Caco-2 (cell line): ENCODE measurements around the gene GPR161. TPM values are rescaled to one million over a fixed set of nuclear protein-coding genes. Genes with fewer than 3 reads are reported as not detected.

Experiments used
- BruUV-seq: library from RNA; stranded (reverse); fragments of 400-500 nt; replicated peaks from 2 replicates; lab custom pipeline; 2021; lab: Mats Ljungman, UMichigan
- CTCF ChIA-PET: fragments of 300-600 bp; sonication (Branson Sonifier 250); formaldehyde crosslinking; loops from one replicate; lab custom pipeline; 2022; ENCODE audit warnings: antibody characterized with exemption; lab: Charles Lee
- POLR2A ChIA-PET: fragments of 300-600 bp; sonication (Branson Sonifier 250); formaldehyde crosslinking; loops from one replicate; lab custom pipeline; 2022; ENCODE audit warnings: antibody characterized with exemption; lab: Charles Lee
- DNase-seq, 2 experiments: peaks; one replicate each; pipeline versions ENCODE4 v3.0.0 to v3.0.0-alpha.2; 2020 to 2022
- H3K27me3 ChIP-seq: replicated peaks from 2 replicates; pipeline ENCODE4 v1.6.0; 2011; ENCODE audit warnings: low read length; ENCODE audit not compliant: control insufficient read depth, insufficient read depth
- H3K36me3 ChIP-seq: 2 replicates; pipeline ENCODE4 v1.5.1; 2011; ENCODE audit warnings: low read length; ENCODE audit not compliant: control insufficient read depth, insufficient read depth
- H3K4me1 ChIP-seq: fragments of 250-450 bp; sonication (Bioruptor Pico); 2 replicates; pipeline ENCODE4 v1.5.1; 2020; ENCODE audit warnings: mild to moderate bottlenecking
- H3K4me3 ChIP-seq: 2 replicates; pipeline ENCODE4 v1.5.1; 2011; ENCODE audit warnings: low read depth, mild to moderate bottlenecking, control low read depth, low read length
- H3K9me3 ChIP-seq: fragments of 250-450 bp; sonication (Bioruptor Pico); 2 replicates; pipeline ENCODE4 v1.5.1; 2020; ENCODE audit warnings: mild to moderate bottlenecking, moderate library complexity
- H3K27ac Mint-ChIP-seq: one replicate; pipeline ENCODE4 v1.8.0; 2022; ENCODE audit warnings: mixed read lengths; ENCODE audit not compliant: unreplicated experiment
- H3K27me3 Mint-ChIP-seq: one replicate; pipeline ENCODE4 v1.8.0; 2022; ENCODE audit warnings: mixed read lengths; ENCODE audit not compliant: insufficient read depth, unreplicated experiment
- H3K36me3 Mint-ChIP-seq: one replicate; pipeline ENCODE4 v1.8.0; 2022; ENCODE audit warnings: mild to moderate bottlenecking, mixed read lengths; ENCODE audit not compliant: insufficient read depth, unreplicated experiment
- H3K4me1 Mint-ChIP-seq: one replicate; pipeline ENCODE4 v1.8.0; 2022; ENCODE audit warnings: low read depth, mixed read lengths; ENCODE audit not compliant: unreplicated experiment
- H3K4me3 Mint-ChIP-seq: one replicate; pipeline ENCODE4 v1.8.0; 2022; ENCODE audit warnings: mild to moderate bottlenecking, moderate library complexity, mixed read lengths; ENCODE audit not compliant: unreplicated experiment
- H3K9me3 Mint-ChIP-seq: one replicate; pipeline ENCODE4 v1.8.0; 2022; ENCODE audit warnings: mixed read lengths; ENCODE audit not compliant: unreplicated experiment
- CTCF ChIP-seq, 2 experiments: fragments of 200-600 bp in 1 of 2; IDR thresholded peaks; 1 replicate in 1 of 2; 2 replicates in 1 of 2; pipeline versions ENCODE4 v1.5.1 to v1.8.0; 2011 to 2022; ENCODE audit warnings: antibody characterized with exemption in 1 of 2, control low read depth in 1 of 2, inconsistent platforms in 1 of 2, low read depth in 1 of 2, low read length in 1 of 2, mild to moderate bottlenecking in 1 of 2, moderate library complexity in 1 of 2; ENCODE audit not compliant: insufficient read depth in 1 of 2, severe bottlenecking in 1 of 2, unreplicated experiment in 1 of 2
- intact Hi-C: fragments of 100-400 bp; cut with micrococcal nuclease; formaldehyde crosslinking; loops from one replicate; pipeline ENCODE4 v1.10.0; 2022; ENCODE audit not compliant: unreplicated experiment
- total RNA-seq: library from RNA; stranded (reverse); gene quantifications from 2 replicates; pipeline ENCODE4 v1.2.3, GENCODE V29; 2022

The GPR161 gene
- total RNA-seq, 1 experiment from 2014 or later, result 38.2 TPM

GRCh38 chr1:168045311-168045710 is 91.4 kb downstream of the GPR161 start:
- no peak overlapping the region for H3K4me3 Mint-ChIP-seq
- TF ChIP-seq CTCF (IDR thresholded peaks at IDR 0.05; ENCODE audit: insufficient read depth in 1 of 2, low read depth in 1 of 2, low read length in 1 of 2, severe bottlenecking in 1 of 2, unreplicated experiment in 1 of 2), result no peak
- no peaks in the 10 kb centered on the region for H3K27me3 ChIP-seq
- intact Hi-C loops, result no loop called here
- BruUV-seq, result no TSS peak
- peaks cover 4% of the 10 kb centered on the region for H3K36me3 ChIP-seq
- H3K36me3 Mint-ChIP-seq, result peaks cover 24% of the 10 kb centered on the region
- no peaks in the 10 kb centered on the region for H3K27me3 Mint-ChIP-seq
- no peaks in the 10 kb centered on the region for H3K9me3 ChIP-seq
- H3K9me3 Mint-ChIP-seq, result no peaks in the 10 kb centered on the region
- peaks cover under 1% of the 10 kb centered on the region for H3K4me1 Mint-ChIP-seq
- H3K27ac Mint-ChIP-seq, result no peak overlapping the region
- ChIA-PET CTCF (no interaction called here), POLR2A (no interaction called here)
- peaks cover 13% of the 10 kb centered on the region; the same call in 1 of the 2 replicates for H3K4me1 ChIP-seq
- H3K4me3 ChIP-seq, result no peak overlapping the region
- DNase-seq, result no peak

- H3K4me1 Mint-ChIP-seq, result peaks cover 6% of the 10 kb centered on the region
- peaks cover 28% of the 10 kb centered on the region for H3K36me3 Mint-ChIP-seq
- no peak overlapping the region for H3K4me3 ChIP-seq
- no peak overlapping the region for H3K27ac Mint-ChIP-seq
- TF ChIP-seq CTCF (IDR thresholded peaks at IDR 0.05; ENCODE audit: insufficient read depth in 1 of 2, low read depth in 1 of 2, low read length in 1 of 2, severe bottlenecking in 1 of 2, unreplicated experiment in 1 of 2), result no peak
- H3K36me3 ChIP-seq, result peaks cover 4% of the 10 kb centered on the region
- ChIA-PET POLR2A (no interaction called here), CTCF (no interaction called here)
- no peaks in the 10 kb centered on the region for H3K9me3 Mint-ChIP-seq
- H3K4me3 Mint-ChIP-seq, result no peak overlapping the region
- no peaks in the 10 kb centered on the region for H3K27me3 ChIP-seq
- no TSS peak for BruUV-seq
- no peaks in the 10 kb centered on the region for H3K27me3 Mint-ChIP-seq
- intact Hi-C loops, result no loop called here
- H3K4me1 ChIP-seq, result peaks cover 13% of the 10 kb centered on the region; the same call in 1 of the 2 replicates
- H3K9me3 ChIP-seq, result no peaks in the 10 kb centered on the region
- no peak for DNase-seq
Observed at GRCh38 chr1:168042362-168042761, 94.4 kb downstream of the GPR161 start.

- peaks cover 21% of the 10 kb centered on the region for H3K36me3 Mint-ChIP-seq
- ChIA-PET CTCF (no interaction called here), POLR2A (no interaction called here)
- no peaks in the 10 kb centered on the region for H3K36me3 ChIP-seq
- no peaks in the 10 kb centered on the region for H3K4me1 ChIP-seq
- BruUV-seq, result no TSS peak
- DNase-seq, result no peak
- no peaks in the 10 kb centered on the region for H3K27me3 ChIP-seq
- no peaks in the 10 kb centered on the region for H3K9me3 Mint-ChIP-seq
- no peaks in the 10 kb centered on the region for H3K9me3 ChIP-seq
- no peak for TF ChIP-seq CTCF (IDR thresholded peaks at IDR 0.05; ENCODE audit: insufficient read depth in 1 of 2, low read depth in 1 of 2, low read length in 1 of 2, severe bottlenecking in 1 of 2, unreplicated experiment in 1 of 2)
- intact Hi-C loops, result no loop called here
- no peak overlapping the region for H3K27ac Mint-ChIP-seq
- H3K4me3 ChIP-seq, result no peak overlapping the region
- H3K4me1 Mint-ChIP-seq, result peaks cover 6% of the 10 kb centered on the region
- H3K4me3 Mint-ChIP-seq, result no peak overlapping the region
- H3K27me3 Mint-ChIP-seq, result no peaks in the 10 kb centered on the region
Observed at GRCh38 chr1:168035345-168035744, 101.4 kb downstream of the GPR161 start.
